Heart left ventricle (tissue), 16 donors: ENCODE data around the gene AMIGO2. TPM values are rescaled to one million over a fixed set of nuclear protein-coding genes. Genes with fewer than 3 reads are reported as not detected.

ENCODE experiments used
- ATAC-seq, 4 donors: fragments of 200-7000 bp; cut with Tn5 transposase; one replicate each; pipeline ENCODE4 v1.9.1; 2020 to 2022; ENCODE audit warnings: moderate library complexity in 4 of 4, mild to moderate bottlenecking in 3 of 4, moderate number of reproducible peaks in 1 of 4
- DNase-seq, 5 donors: peaks; one replicate each; pipeline ENCODE4 v3.0.0-alpha.2; 2020
- H3K27ac ChIP-seq, 12 donors: fragments of 200-600 bp; sonication (generic) in 4 of 12; one replicate each; pipeline versions ENCODE4 v1.5.0 to v1.8.0; 2016 to 2022; ENCODE audit warnings: mild to moderate bottlenecking in 2 of 12
- H3K27me3 ChIP-seq, 9 donors: fragments of 200-600 bp; sonication (generic) in 2 of 9; one replicate each; pipeline versions ENCODE4 v1.5.1 to v1.8.0; 2016 to 2022; ENCODE audit warnings: mild to moderate bottlenecking in 3 of 9
- H3K36me3 ChIP-seq, 9 donors: fragments of 200-600 bp; sonication (generic) in 2 of 9; one replicate each; pipeline versions ENCODE4 v1.5.0 to v1.8.0; 2018 to 2022; ENCODE audit warnings: mild to moderate bottlenecking in 2 of 9
- H3K4me1 ChIP-seq, 12 donors: fragments of 200-600 bp; sonication (generic) in 4 of 12; one replicate each; pipeline versions ENCODE4 v1.5.0 to v1.8.0; 2016 to 2022; ENCODE audit warnings: mild to moderate bottlenecking in 3 of 12
- H3K4me3 ChIP-seq, 12 donors: fragments of 200-600 bp; sonication (generic) in 4 of 12; one replicate each; pipeline versions ENCODE4 v1.5.0 to v1.8.0; 2017 to 2022; ENCODE audit warnings: mild to moderate bottlenecking in 9 of 12, moderate library complexity in 4 of 12
- H3K9me3 ChIP-seq, 12 donors: fragments of 200-600 bp; sonication (generic) in 4 of 12; one replicate each; pipeline versions ENCODE4 v1.5.0 to v1.8.0; 2016 to 2022; ENCODE audit warnings: mild to moderate bottlenecking in 1 of 12
- POLR2A ChIP-seq, 2 donors: fragments of 450-650 bp; IDR thresholded peaks; one replicate each; pipeline ENCODE4 v1.6.1; 2017; ENCODE audit warnings: antibody characterized with exemption in 2 of 2, mild to moderate bottlenecking in 2 of 2, moderate library complexity in 2 of 2
- WGBS, 4 donors: extraction: QIAGEN DNeasy Blood & Tissue Kit in 2 of 4; methylation state at CpG; one replicate each; pipeline versions ENCODE4 v1.1.5 to v1.1.7; 2013 to 2018; 5-methylcytosine and 5-hydroxymethylcytosine counted together
- intact Hi-C, 10 donors: fragments of 100-400 bp; cut with DNase I; formaldehyde crosslinking; loops; one replicate each; pipeline versions ENCODE4 v1.11.1 to v1.14.2; 2022
- long read RNA-seq, 3 donors: library from polyadenylated mRNA; unstranded; transcript quantifications; one replicate each; pipeline ENCODE4 v2.0.0, GENCODE V29; 2020 to 2021
- polyA plus RNA-seq, 2 donors: library from polyadenylated mRNA; stranded (reverse); fragments of 200-250 nt; gene quantifications; one replicate each; pipeline ENCODE4 v1.2.3, GENCODE V29; 2013
- total RNA-seq, 9 donors: library from RNA; depleted of rRNA in 2 of 9; stranded (reverse); fragments of >200 nt in 2 of 9; fragmentation: NEBNext Ultra II Directional in 3 of 9; extraction: Animal tissue kit (Norgen Biotek cat#: 25700) in 3 of 9; gene quantifications; one replicate each; pipeline versions ENCODE4 v1.1.0 to v1.2.4, GENCODE V29; 2016 to 2023
- TF ChIP-seq, protein P1 (sequence below), 12 donors: fragments of 200-600 bp; sonication (generic) in 4 of 12; IDR thresholded peaks; one replicate each; pipeline versions ENCODE4 v1.5.0 to v1.8.0; 2018 to 2022; ENCODE audit warnings: antibody characterized with exemption in 12 of 12, mild to moderate bottlenecking in 5 of 12
- donor health status: ischemic (EF 13 %, LVEDD 7.1; RV severe dilation, severe dysfunction).
- donor health status: healthy with polysubstance abuse.
- donor health status: DM: no; HTN: yes; CAD: no.
- donor health status: DM: no; HTN: no; CAD: no.
- donor health status: ischemic (EF 25% LVEDD 6.9; RV normal size, moderate dysfunction).
- donor health status: ischemic (EF 25% LVEDD 5.7; RV mildly dilated, moderate dysfunction).
- donor health status: healthy.
- donor health status: DM: yes; HTN: yes; CAD: no.
- donor health status: ischemic (EF 35%, LVEDD 5.7; RV mildly dilated, moderate dysfunction).
- donor health status: nonischemic (EF 11% LVEDD 7.7; RV severe dilation, severe dysfunction).
- donor health status: DM: yes; HTN: yes; CAD: no.
- donor health status: PGD.
- donor health status: ischemic (EF 29% LVEDD 5.4; RV normal size, mild dysfunction).
- donor health status: nonischemic (EF 23%, LVEDD 6.1; RV moderate dilation, normal function).

AMIGO2 gene, protein sequence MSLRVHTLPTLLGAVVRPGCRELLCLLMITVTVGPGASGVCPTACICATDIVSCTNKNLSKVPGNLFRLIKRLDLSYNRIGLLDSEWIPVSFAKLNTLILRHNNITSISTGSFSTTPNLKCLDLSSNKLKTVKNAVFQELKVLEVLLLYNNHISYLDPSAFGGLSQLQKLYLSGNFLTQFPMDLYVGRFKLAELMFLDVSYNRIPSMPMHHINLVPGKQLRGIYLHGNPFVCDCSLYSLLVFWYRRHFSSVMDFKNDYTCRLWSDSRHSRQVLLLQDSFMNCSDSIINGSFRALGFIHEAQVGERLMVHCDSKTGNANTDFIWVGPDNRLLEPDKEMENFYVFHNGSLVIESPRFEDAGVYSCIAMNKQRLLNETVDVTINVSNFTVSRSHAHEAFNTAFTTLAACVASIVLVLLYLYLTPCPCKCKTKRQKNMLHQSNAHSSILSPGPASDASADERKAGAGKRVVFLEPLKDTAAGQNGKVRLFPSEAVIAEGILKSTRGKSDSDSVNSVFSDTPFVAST
- total RNA-seq (1 to 10 TPM in 8 of 9 donors, under 1 TPM in 1; 0.77 to 3.0 (median 1.5) TPM), polyA plus RNA-seq (1 to 10 TPM; 1.4 to 1.5 TPM)
- long read RNA-seq, donor 1, partial matches to known transcripts: 0 of 3 reads
- long read RNA-seq, donor 1, other reads (novel, unspliced or antisense): 0 of 3 reads
- long read RNA-seq, donor 2, partial matches to known transcripts: 0 of 2 reads
- long read RNA-seq, donor 2, other reads (novel, unspliced or antisense): 1 of 2 reads
- long read RNA-seq, donor 3, partial matches to known transcripts: 0 of 2 reads
- long read RNA-seq, donor 3, other reads (novel, unspliced or antisense): 0 of 2 reads

- TF ChIP-seq, protein P1, sequence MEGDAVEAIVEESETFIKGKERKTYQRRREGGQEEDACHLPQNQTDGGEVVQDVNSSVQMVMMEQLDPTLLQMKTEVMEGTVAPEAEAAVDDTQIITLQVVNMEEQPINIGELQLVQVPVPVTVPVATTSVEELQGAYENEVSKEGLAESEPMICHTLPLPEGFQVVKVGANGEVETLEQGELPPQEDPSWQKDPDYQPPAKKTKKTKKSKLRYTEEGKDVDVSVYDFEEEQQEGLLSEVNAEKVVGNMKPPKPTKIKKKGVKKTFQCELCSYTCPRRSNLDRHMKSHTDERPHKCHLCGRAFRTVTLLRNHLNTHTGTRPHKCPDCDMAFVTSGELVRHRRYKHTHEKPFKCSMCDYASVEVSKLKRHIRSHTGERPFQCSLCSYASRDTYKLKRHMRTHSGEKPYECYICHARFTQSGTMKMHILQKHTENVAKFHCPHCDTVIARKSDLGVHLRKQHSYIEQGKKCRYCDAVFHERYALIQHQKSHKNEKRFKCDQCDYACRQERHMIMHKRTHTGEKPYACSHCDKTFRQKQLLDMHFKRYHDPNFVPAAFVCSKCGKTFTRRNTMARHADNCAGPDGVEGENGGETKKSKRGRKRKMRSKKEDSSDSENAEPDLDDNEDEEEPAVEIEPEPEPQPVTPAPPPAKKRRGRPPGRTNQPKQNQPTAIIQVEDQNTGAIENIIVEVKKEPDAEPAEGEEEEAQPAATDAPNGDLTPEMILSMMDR (IDR thresholded peaks at IDR 0.05): peak in 9 of 12 donors; percentile 21 to 56 (median 36)
- no peak for TF ChIP-seq POLR2A (IDR thresholded peaks at IDR 0.05)
- ATAC-seq: peak; percentile 62 to 90 (median 74)
- intact Hi-C loops: loop anchor here in 5 of 10 donors (5.0 to 10.0 kb wide), 5 partner anchors 145 to 315 kb away; no protein-coding TSS in a partner anchor
- Histone ChIP-seq H3K9me3 (no peaks in the 10 kb centered on the region), H3K4me1 (peaks cover 0 to 58% (median 13%) of the 10 kb centered on the region in 12 donors), H3K36me3 (no peaks in the 10 kb centered on the region), H3K4me3 (peak within 1 kb of the TSS; percentile 52 to 92 (median 74)), H3K27me3 (peaks cover 0 to 23% (median 0%) of the 10 kb centered on the region in 9 donors), H3K27ac (peak within 1 kb of the TSS; percentile 74 to 95 (median 88))
- 0% methylated on average over 17 to 58 of the region's 58 CpGs for WGBS, 4 donors
- DNase-seq: peak; percentile 74 to 89 (median 76)
These were observed at the start of gene AMIGO2, which contains the start of gene PCED1B for GRCh38 chr12:47079468-47079980. Gene AMIGO2 (minus strand): TSS chr12:47079959. CDS start chr12:47079002, 957 bp downstream. Gene PCED1B (plus strand): TSS chr12:47079621. CDS start chr12:47235064, 155,443 bp downstream.

DNA sequence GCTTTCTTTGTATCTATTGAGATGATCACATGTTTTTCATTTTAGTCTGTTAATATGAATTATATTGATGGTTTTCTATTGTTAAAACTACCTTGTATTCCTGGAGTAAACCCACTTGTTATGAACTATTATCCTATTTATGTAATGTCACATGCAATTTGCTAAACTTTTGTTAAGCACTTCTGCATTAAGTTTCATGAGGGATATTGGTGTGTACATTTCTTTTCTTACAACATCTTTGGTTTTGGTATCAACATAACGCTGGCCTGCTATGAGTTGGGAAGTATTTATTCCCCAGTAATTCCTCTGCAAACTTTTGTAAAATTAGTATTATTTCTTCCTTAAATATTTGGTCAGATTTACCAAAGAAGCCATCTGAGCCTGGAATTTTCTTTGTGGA is 46.5 kb upstream of the AMIGO2 start:
- ATAC-seq: no peak
- Histone ChIP-seq H3K9me3 (no peaks in the 10 kb centered on the region), H3K27ac (no peak overlapping the region), H3K36me3 (no peaks in the 10 kb centered on the region), H3K4me3 (no peak overlapping the region), H3K27me3 (no peaks in the 10 kb centered on the region), H3K4me1 (no peaks in the 10 kb centered on the region)
- WGBS, 4 donors: 92 to 98% (median 96%) methylated on average over 1 of the region's 1 CpG
- intact Hi-C loops: no loop called here
- DNase-seq: no peak
- no peak for TF ChIP-seq POLR2A (IDR thresholded peaks at IDR 0.05)
- TF ChIP-seq, protein P1 (IDR thresholded peaks at IDR 0.05): no peak

- WGBS, 4 donors: 27 to 40% (median 31%) methylated on average over 1 of the region's 1 CpG
- Histone ChIP-seq H3K36me3 (no peaks in the 10 kb centered on the region), H3K27ac (no peak overlapping the region), H3K9me3 (no peaks in the 10 kb centered on the region), H3K4me1 (no peaks in the 10 kb centered on the region), H3K4me3 (no peak overlapping the region), H3K27me3 (no peaks in the 10 kb centered on the region)
- ATAC-seq (no peak), DNase-seq (no peak)
- intact Hi-C loops: no loop called here
- TF ChIP-seq POLR2A (IDR thresholded peaks at IDR 0.05): no peak
- TF ChIP-seq, protein P1 (IDR thresholded peaks at IDR 0.05): no peak
These were observed 44.7 kb upstream of the AMIGO2 start for GRCh38 chr12:47124451-47124850.
